ENCODE data around the gene SLC24A3.

Gene SLC24A3

GRCh38 chr20:19519466-19519865 is 307.0 kb downstream of the SLC24A3 start:
- no peak for DNase-seq

GRCh38 chr20:19520261-19520660 is 307.8 kb downstream of the SLC24A3 start:
- DNase-seq = no peak

GRCh38 chr20:19522071-19522801 is 309.8 kb downstream of the SLC24A3 start:
- no peak for DNase-seq

- no peak for DNase-seq
Observed at GRCh38 chr20:19522836-19523590, 310.6 kb downstream of the SLC24A3 start.

GRCh38 chr20:19524691-19525090 is 312.2 kb downstream of the SLC24A3 start:
- DNase-seq = no peak

DNA sequence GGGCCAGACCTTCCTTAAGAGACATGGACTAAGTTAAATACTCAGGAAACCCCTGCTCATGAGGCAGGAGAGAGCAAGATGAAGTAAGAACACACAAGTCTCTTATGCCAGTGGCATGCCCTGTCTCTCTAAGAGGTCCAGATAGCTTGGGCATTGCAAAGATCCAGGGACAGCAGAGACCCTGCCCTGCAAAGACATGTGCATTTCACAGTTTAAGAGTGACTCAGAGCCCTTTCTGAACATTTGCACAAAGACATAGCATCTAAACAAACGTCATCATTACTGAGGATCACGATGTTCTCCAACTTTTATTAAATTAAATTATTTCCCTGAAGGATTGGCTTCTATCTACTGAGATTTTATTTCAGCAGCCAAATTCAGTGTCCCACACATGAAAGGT is 315.1 kb downstream of the SLC24A3 start:
- DNase-seq = no peak

GRCh38 chr20:19528286-19529030 is 316.0 kb downstream of the SLC24A3 start:
- no peak for DNase-seq

- no peak for DNase-seq
Observed at GRCh38 chr20:19530006-19530405, 317.6 kb downstream of the SLC24A3 start.

DNA sequence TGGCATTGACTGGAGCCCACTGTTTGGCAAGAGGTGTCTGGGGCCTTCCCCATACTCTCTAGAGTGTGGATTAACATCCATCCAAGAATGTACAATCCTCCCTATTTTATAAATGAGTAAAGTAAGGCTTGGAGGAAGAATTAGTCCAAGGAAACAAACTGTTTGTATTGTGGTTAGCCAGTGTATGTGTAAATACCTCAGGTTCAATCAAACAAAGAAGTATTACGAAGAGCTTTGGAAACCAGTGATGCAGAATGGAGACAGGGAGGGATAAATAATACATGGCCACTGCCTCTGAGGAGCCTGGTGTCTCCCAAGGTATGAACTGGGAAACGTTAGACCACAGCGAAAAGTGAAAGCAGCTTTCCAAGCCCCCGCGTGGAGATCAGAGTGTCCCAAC is 319.0 kb downstream of the SLC24A3 start:
- no peak for DNase-seq

GRCh38 chr20:19538556-19538955 is 326.1 kb downstream of the SLC24A3 start:
- DNase-seq = no peak

- DNase-seq = no peak
Observed at GRCh38 chr20:19539191-19539590, 326.7 kb downstream of the SLC24A3 start.

DNA sequence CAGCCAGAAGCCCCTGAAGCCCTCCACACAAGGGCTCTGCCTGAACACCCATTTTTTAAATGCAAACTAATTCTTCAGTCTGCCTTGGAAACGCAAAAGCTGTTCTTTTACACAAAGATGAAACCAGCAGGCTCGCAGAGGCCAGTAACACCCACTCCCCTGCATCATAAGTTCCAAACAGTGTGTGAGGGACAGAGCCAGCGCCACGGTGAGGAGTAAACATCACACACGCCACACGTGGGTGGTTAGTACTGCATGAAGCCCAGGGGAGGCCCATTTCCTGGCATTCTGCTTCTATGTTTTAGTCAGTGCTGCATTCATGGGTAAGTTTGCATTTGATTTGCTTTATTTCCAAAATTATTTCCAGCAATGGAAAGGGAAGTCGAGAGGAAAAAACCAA is 327.9 kb downstream of the SLC24A3 start:
- no peak for DNase-seq

- no peak for DNase-seq
Observed at GRCh38 chr20:19543101-19543500, 330.7 kb downstream of the SLC24A3 start.

GRCh38 chr20:19544684-19545083 is 332.2 kb downstream of the SLC24A3 start:
- DNase-seq = no peak

DNA sequence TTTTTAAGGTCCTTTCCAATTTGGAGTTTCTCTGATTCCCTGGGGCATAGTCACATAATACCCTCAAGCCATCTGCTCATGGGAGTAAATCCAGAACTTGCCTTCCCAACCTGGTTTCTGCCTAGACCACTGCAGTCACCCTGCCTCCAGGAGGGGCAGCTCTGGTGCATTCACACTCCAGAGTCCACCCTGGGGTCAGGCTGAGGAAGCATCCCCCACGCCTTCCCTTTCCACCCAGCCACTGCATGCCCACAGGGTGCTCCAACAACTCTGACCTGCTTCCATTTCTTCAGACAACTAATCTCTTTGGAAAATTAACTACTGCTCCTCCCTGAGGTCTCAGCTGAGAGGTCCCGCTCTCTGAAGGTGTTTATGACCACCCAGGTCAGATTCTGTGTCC is 334.2 kb downstream of the SLC24A3 start:
- DNase-seq = no peak

DNA sequence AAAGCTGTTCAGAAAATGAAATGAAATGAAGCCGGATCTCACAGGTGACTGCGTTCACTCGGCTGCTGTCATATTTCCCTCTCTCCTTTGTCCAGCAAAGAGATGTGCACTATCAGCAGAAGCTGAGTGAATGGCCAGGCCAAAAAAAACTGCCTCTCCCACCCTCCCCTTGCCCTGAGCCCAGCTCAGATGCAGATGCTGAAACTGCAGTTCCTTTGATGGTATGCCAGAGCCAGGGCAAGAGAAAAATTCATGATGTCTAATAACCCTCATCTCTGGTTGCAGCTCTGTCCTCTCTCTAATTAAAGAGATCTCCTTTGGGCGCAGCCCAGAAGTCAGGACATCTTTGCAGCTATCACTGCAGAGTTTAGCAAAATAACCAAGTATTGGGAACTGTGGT is 335.1 kb downstream of the SLC24A3 start:
- no peak for DNase-seq

- DNase-seq = no peak
Observed at GRCh38 chr20:19549896-19550295, 337.5 kb downstream of the SLC24A3 start.

DNA sequence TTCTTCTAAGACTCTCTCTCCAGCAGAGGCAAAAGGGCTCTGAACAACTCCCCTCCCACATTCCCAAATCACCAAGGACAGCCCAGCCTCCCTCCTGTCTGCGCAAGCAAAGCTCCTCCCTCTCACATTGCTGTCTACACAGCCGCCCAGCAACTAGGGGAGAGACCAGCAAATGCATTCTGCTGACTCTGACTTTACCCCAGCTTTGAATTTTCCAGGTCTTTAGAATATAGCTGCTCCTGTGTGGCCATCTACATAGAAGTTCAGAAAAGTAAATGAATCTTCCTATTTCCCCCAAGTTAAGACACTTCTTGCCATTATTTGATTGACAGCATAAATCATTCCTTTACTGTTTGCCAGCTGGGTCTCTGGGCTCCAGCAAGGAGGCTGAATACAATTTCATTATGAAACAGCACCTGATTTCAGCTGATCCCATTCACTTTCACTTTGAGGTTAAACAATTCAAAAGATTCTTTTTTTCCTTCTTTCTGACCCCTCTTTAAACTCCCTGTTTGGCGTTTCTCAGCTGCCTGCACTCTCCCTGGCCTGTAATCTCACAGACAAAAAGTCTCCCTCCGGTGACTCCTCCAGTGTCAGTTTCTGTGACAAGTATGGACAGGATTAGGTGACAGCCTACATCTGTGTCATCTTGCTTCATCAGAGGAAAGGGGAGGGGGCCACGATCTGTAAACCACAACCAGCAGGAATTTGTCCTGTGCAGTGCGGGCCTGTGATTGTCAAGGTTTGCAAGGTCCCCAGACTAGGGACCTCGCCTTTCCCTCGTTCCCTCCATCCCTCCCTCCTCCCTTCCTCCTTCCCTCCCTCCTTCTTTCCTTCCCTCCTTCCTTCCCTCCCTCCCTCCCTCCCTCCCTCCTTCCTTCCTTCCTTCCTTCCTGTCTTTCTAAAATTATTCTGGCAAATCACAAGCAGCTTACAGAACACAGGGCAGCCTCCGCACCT is 340.1 kb downstream of the SLC24A3 start:
- no peak for DNase-seq

- DNase-seq = no peak
Observed at GRCh38 chr20:19554666-19555065, 342.2 kb downstream of the SLC24A3 start.

GRCh38 chr20:19555726-19556125 is 343.3 kb downstream of the SLC24A3 start:
- no peak for DNase-seq

- no peak for DNase-seq
Observed at GRCh38 chr20:19557291-19557690, 344.8 kb downstream of the SLC24A3 start.

DNA sequence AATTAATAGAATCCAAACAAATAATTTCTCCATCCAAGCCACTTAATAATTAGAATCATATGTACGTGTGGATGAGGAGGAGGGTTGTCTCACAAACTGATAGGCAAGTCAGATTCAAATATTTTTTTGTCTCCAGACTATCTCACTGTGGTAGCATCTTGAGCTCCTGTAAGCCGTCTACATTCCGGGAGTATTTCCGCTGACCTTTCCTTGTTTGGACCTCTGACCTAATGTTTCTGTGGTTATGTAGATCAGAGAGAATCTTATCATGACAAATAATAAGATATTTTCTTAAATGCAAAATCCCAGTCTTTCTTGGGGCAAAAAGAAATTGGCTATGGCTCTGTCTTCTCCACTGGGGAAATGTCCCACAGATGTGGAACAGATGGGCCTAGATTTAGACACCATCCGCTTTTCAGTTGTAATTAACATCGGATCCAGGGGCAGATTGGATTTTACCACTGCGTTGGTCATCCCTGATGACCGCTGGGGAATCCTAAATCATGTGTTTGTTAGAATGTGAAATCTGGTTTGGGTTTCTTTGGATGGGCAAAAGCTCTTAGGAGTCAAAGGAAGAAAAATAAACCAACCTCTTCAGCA is 348.5 kb downstream of the SLC24A3 start:
- no peak for DNase-seq

All from activated naive CD4-positive, alpha-beta T cell treated with Interleukin-2 at 50 U/mL for 16 hours (primary cell).